LNCaP clone FGC (cell line): Measurements from ENCODE around the gene KIRREL3.

Experiments
- DNase-seq: peaks from one replicate; pipeline ENCODE4 v3.0.0-alpha.2; 2011; ENCODE audit warnings: low read depth
- H3K4me3 ChIP-seq: 2 replicates; pipeline ENCODE4 v1.5.1; 2011; ENCODE audit warnings: mild to moderate bottlenecking, low read depth, low read length, control low read depth
- CTCF ChIP-seq: IDR thresholded peaks from 2 replicates; pipeline ENCODE4 v1.5.1; 2012; ENCODE audit warnings: mild to moderate bottlenecking; ENCODE audit not compliant: control insufficient read depth, insufficient read depth; ENCODE audit errors: extremely low read depth

The KIRREL3 gene

GRCh38 chr11:126481303-126481680, 519.3 kb downstream of the KIRREL3 start:
- DNase-seq = no peak
- H3K4me3 ChIP-seq = no peak overlapping the region
- TF ChIP-seq CTCF = no peak

DNA sequence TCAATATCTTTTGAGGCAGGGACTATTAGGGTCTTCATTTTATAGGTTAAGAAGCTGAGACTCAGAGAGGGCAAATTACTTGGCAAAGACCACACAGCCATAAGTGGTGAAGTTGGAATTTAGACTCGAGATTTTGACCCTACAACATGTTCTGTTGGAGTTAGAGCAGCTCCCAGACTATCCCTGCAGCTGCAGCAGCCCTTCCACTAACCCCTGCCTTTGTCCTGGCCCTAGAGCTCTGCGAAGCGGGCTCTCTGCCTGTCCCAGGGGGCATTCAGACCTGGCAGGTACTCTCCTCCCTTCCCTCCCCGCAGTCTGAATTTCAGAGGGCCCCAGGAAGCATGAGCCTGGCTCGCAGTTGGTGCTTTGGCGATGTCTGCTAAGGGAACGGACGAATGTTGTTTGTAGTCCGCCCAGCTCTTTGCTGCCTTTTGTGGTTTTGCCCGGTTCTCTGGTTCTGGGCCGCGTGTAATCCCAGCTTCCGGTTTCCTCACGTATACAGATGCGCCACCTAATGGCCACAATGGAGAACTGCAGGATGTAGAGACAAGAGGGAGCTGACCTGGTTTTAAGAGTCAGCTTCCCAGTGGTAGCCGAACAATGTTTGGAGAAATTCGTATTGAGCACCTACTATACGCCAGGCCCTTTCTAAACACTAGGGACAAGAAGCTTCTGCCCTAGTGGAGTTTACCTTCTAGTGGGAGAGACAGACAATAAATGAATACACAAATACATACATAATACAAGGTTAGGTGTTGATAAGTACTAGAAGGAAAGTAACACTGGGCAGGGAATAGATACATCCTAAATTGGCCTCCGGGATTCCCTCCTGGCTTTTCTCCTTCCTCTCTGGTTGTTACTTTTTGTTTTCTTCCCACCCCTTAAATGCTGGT, 519.9 kb downstream of the KIRREL3 start:
- peak; percentile 63 for DNase-seq
- TF ChIP-seq CTCF = peak; percentile 94
- H3K4me3 ChIP-seq = no peak overlapping the region

DNA sequence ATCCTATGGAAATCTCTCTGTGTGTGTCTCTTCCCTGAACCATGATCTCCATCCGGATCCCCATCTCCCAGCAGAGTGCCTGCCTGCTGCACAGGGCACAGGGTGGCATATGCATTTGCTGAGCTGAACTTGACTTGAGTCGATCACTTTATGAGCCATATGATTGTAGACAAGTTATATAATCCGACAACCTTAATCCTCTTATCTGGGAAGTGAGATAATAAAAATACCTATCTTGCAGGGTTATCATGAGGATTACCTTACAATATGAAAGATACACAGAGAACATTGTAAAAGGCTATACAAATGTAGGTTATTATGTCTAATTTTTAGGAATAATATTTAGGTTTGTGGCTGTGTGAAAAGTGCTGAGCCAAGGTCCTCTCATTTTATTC, 520.6 kb downstream of the KIRREL3 start:
- TF ChIP-seq CTCF = no peak
- DNase-seq = no peak
- H3K4me3 ChIP-seq = no peak overlapping the region

- no peak overlapping the region for H3K4me3 ChIP-seq
- no peak for TF ChIP-seq CTCF
- DNase-seq = no peak
Measured at GRCh38 chr11:126479178-126479930, 521.2 kb downstream of the KIRREL3 start.

DNA sequence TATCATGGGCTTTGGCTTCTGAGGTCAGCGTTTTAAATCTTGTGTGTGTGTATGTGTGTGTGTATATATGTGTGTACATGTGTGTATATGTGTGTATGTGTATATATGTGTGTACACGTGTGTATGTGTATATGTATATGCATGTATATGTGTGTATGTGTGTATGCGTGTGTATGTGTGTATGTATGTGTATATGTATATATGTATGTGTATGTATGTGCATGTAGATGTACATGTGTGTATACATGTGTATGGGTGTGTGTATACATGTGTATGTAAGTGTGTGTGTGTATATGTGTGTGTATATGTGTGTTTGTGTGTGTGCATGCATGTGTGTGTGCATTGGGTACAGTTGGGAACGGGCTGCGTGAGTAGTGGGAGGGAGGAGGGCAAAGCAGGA, 522.1 kb downstream of the KIRREL3 start:
- H3K4me3 ChIP-seq = no peak overlapping the region
- TF ChIP-seq CTCF = no peak
- DNase-seq = no peak

- no peak overlapping the region for H3K4me3 ChIP-seq
- no peak for TF ChIP-seq CTCF
- DNase-seq = no peak
Measured at GRCh38 chr11:126477535-126478305, 522.9 kb downstream of the KIRREL3 start.
